Mononuclear cell (primary cell): ENCODE measurements around the gene ZSCAN23. TPM values are rescaled to one million over a fixed set of nuclear protein-coding genes. Genes with fewer than 3 reads are reported as not detected.

Source experiments
- total RNA-seq: library from RNA; depleted of rRNA; stranded (reverse); fragments of >200 nt; gene quantifications from one replicate; pipeline ENCODE4 v1.2.3, GENCODE V29; 2012

The ZSCAN23 gene
- total RNA-seq, 1 donor, result 0.73 TPM

Other genes starting within 250 kb of the ZSCAN23 start
- 6.7 TPM for gene ZSCAN9, start 218.2 kb downstream of the ZSCAN23 start, total RNA-seq
- gene ZKSCAN4, start 191.2 kb downstream of the ZSCAN23 start, total RNA-seq, result 0.84 TPM
- 0.21 TPM for gene NKAPL, start 184.2 kb downstream of the ZSCAN23 start, total RNA-seq
- gene ZSCAN26, start 176.3 kb downstream of the ZSCAN23 start, total RNA-seq, result 12.4 TPM
- 0.52 TPM for gene PGBD1, start 161.9 kb downstream of the ZSCAN23 start, total RNA-seq
- gene ZSCAN31, start 107.3 kb downstream of the ZSCAN23 start, total RNA-seq, result 1.3 TPM
- 0.52 TPM for gene ZKSCAN3, start 93.5 kb downstream of the ZSCAN23 start, total RNA-seq
- 4.6 TPM for gene ZSCAN12, start 43.7 kb downstream of the ZSCAN23 start, total RNA-seq
- gene GPX6, start 72.3 kb upstream of the ZSCAN23 start, total RNA-seq, result not detected
- not detected for gene GPX5, start 82.4 kb upstream of the ZSCAN23 start, total RNA-seq